Omental fat pad (tissue), 4 donors: Measurements from ENCODE around the gene GABRB1. TPM values are rescaled to one million over a fixed set of nuclear protein-coding genes. Genes with fewer than 3 reads are reported as not detected.

Source experiments
- ATAC-seq: fragments of 150-250 bp; one replicate; pipeline ENCODE4 v1.9.1; 2016; ENCODE audit warnings: mild to moderate bottlenecking, moderate library complexity; ENCODE audit not compliant: low FRiP score
- DNase-seq: peaks from one replicate; pipeline ENCODE4 v3.0.0-alpha.2; 2019; ENCODE audit warnings: low spot score
- total RNA-seq, 4 donors: library from RNA; depleted of rRNA; stranded (reverse); fragments of >200 nt; gene quantifications; one replicate each; pipeline ENCODE4 v1.1.0, GENCODE V29; 2016
- TF ChIP-seq, protein P1 (sequence below), 3 donors: fragments of 450-650 bp; IDR thresholded peaks; one replicate each; pipeline ENCODE4 v1.5.1; 2016 to 2017; ENCODE audit warnings: antibody characterized with exemption in 3 of 3, mild to moderate bottlenecking in 3 of 3, moderate library complexity in 2 of 3

GABRB1 gene
- total RNA-seq, 4 donors from 2014 or later: 0.28 TPM; not detected in 3

DNA sequence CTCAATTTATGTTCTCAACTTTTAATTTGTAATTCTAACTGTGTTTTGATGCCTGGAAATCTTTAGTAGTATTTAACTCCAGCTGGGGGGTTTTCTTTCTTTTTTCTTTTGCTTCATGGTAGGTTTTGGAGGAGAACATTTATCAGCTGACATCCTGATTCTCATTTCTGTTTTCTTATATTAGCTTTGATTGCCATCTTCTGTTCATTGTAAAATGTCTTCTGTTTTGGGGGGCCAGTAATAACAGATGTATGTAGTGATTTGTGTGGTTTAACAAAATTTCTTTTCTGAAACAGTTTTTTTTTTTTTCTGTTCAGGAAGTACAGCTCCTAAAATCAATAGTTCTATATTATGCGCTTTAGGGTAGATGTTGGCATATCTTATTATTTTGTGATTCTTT, 182.2 kb downstream of the GABRB1 start:
- DNase-seq (no peak), ATAC-seq (no peak)
- TF ChIP-seq, protein P1, sequence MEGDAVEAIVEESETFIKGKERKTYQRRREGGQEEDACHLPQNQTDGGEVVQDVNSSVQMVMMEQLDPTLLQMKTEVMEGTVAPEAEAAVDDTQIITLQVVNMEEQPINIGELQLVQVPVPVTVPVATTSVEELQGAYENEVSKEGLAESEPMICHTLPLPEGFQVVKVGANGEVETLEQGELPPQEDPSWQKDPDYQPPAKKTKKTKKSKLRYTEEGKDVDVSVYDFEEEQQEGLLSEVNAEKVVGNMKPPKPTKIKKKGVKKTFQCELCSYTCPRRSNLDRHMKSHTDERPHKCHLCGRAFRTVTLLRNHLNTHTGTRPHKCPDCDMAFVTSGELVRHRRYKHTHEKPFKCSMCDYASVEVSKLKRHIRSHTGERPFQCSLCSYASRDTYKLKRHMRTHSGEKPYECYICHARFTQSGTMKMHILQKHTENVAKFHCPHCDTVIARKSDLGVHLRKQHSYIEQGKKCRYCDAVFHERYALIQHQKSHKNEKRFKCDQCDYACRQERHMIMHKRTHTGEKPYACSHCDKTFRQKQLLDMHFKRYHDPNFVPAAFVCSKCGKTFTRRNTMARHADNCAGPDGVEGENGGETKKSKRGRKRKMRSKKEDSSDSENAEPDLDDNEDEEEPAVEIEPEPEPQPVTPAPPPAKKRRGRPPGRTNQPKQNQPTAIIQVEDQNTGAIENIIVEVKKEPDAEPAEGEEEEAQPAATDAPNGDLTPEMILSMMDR (IDR thresholded peaks at IDR 0.05): no peak

DNA sequence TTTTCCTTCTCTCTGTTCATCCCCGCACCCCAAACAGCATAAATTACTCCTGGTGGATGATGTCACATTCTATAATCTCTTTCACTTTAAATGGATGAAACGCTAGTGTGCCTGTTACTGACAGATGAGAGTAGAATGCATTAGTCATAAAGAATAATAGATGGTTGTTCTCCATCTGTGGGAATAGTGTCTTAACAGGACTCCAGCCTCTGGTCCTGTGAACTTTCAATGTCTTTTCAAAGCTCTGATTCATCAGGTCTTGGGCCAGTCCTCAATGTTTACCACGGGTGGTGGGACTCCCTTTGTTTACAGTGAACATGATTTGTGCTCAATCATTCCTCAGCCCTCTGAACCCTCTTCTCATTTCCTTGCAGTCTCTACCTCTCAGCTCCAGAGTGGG, 182.6 kb downstream of the GABRB1 start:
- DNase-seq (no peak), ATAC-seq (no peak)
- TF ChIP-seq, protein P1 (IDR thresholded peaks at IDR 0.05): no peak

DNA sequence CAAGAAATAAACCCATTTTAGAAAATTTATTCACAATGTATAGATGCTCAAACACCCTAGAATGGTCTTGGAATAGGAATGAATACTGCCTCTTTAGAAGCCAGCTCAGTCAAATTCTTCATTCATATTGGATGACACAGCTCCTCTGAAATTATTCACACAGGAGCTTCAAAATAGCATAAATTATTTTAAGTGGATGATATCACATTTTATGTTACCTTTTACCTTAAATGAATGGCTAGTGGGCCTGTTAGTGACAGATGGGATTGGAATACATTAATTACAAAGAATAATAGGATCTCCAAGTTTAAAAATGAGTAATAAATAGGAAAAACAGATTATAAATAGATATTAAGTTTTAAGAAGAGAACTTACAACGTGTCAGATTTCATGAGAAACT, 184.4 kb downstream of the GABRB1 start:
- no peak for DNase-seq
- no peak for ATAC-seq
- TF ChIP-seq, protein P1 (IDR thresholded peaks at IDR 0.05): no peak

DNA sequence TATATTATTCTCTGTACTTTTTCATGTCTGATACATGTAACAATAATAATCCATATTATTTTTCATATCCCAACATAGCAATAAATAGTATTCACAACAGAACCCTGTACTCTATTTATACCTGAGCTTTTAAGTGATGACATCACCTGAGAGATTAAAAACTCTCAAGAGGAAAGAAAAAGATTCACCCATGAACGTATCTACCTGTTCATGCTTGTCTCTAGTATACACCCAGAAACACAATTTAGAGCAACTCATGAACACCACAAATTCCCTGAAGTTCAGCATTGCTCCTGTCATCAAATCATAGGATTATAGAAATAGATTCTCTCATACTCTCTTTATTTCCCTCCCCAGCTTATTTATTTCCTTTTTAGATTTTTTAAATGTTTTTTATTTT, 185.9 kb downstream of the GABRB1 start:
- TF ChIP-seq, protein P1 (IDR thresholded peaks at IDR 0.05): no peak

DNA sequence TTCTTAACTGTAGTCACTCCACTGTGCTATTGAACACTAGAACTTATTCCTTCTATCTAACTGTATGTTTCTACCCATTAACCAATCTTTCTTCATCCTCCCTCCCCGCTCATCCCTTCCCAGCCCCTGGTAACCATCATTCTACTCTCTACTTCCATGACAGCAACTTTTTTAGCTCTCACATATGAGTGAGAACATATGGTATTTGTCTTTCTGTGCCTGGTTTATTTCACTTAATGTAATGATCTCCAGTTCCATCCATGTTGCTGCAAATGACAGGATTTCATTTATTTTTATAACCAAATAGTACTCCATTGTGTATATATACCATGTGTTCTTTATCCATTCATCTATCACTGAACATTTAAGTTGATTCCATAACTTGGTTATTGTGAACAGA, 186.5 kb downstream of the GABRB1 start:
- TF ChIP-seq, protein P1 (IDR thresholded peaks at IDR 0.05): no peak
- DNase-seq (no peak), ATAC-seq (no peak)

More for the DNA sequence above, 185.9 kb downstream of the GABRB1 start:
- DNase-seq: no peak
- no peak for ATAC-seq

DNA sequence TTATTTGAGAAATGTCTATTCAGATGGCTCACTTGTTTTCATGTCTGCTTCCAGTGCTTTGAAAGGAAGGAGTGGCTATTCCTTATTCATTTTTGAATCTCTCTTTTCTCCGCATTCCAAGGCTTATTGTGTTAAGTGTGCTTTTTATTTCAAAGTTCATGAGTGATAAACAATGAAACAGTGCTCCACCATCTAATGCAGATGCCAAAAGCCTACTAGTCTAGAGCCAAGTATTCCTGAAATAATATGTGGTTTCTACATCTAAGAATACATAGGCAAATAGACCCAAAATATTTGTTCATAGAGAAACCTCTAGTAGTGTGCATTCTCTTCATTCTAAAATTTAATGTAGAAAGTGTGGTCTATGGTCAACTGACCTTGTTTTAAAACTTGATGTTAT, 187.3 kb downstream of the GABRB1 start:
- DNase-seq (no peak), ATAC-seq (no peak)
- TF ChIP-seq, protein P1 (IDR thresholded peaks at IDR 0.05): no peak

DNA sequence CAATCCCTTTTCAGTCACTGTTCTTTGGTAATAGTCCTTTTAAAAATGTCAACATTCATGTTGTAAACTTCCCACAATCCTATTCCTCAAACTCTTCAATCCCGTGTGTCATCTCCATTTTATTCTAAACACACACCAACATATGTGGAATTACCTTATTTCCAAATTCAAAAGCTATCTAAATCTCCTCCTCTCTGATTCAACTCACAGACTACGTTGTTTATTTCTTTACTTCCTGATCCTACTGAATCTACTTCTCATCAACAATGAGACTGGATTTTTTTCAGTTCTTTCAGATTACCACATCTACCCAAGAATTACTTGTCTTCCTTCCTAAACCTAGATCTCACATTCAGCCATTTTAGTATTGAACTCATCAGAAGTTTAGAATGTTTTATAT, 188.2 kb downstream of the GABRB1 start:
- TF ChIP-seq, protein P1 (IDR thresholded peaks at IDR 0.05): no peak
- no peak for DNase-seq
- no peak for ATAC-seq
